DOHH2 (cell line): Measurements from ENCODE around the gene AGBL1.

Source experiments
- CTCF ChIP-seq: fragments of 200-600 bp; sonication (generic); IDR thresholded peaks from one replicate; pipeline ENCODE4 v1.5.1; 2014; ENCODE audit warnings: antibody characterized with exemption, mild to moderate bottlenecking, low read depth, low read length; ENCODE audit not compliant: poor library complexity, severe bottlenecking
- EZH2phosphoT487 ChIP-seq: fragments of 200-600 bp; sonication (generic); IDR thresholded peaks from 2 replicates; pipeline ENCODE4 v1.6.1; 2017; ENCODE audit warnings: borderline replicate concordance, mild to moderate bottlenecking, antibody characterized with exemption, low read length, moderate library complexity, mixed read lengths

GRCh38 chr15:86968244-86968643, 888.6 kb downstream of the AGBL1 start:
- TF ChIP-seq CTCF = no peak
- no peak for TF ChIP-seq EZH2phosphoT487
